GM06990 (cell line): ENCODE measurements around the gene TMEM138.

Experiments
- DNase-seq: peaks from one replicate; pipeline ENCODE4 v3.0.0-alpha.2; 2011; ENCODE audit not compliant: insufficient read length; ENCODE audit errors: extremely low read depth
- H3K27me3 ChIP-seq: replicated peaks from 2 replicates; pipeline ENCODE4 v1.6.0; 2011; ENCODE audit warnings: low read length; ENCODE audit not compliant: control insufficient read depth, insufficient read depth
- H3K36me3 ChIP-seq: 2 replicates; pipeline ENCODE4 v1.5.1; 2011; ENCODE audit warnings: low read length; ENCODE audit not compliant: control insufficient read depth, insufficient read depth
- H3K4me3 ChIP-seq: replicated peaks from 2 replicates; pipeline ENCODE4 v1.5.1; 2011; ENCODE audit warnings: low read depth, mild to moderate bottlenecking, control low read depth, low read length
- TF ChIP-seq, protein P1 (sequence below): IDR thresholded peaks from 2 replicates; pipeline ENCODE4 v1.5.1; 2011; ENCODE audit warnings: low read length, control low read depth, mild to moderate bottlenecking, inconsistent platforms; ENCODE audit not compliant: insufficient read depth, poor library complexity, severe bottlenecking

Gene TMEM138

DNA sequence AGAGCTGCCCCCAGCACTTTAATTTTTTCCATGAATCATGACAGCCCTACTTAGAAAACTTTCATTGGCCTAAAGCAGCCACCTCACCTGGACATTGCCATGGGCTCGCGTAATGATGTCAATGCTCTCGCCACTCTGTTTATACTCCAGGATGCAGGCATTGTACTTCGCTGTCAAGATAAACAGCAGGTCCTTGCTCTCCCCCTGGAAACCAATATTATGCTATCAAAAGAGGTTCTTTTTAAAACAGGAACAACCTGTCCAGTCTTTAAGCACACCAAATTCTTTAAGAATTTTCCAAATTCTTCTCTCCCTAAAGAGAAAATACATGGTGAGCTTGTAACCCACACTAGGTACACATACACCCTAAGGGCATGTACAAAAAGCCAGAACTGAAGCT, 32.3 kb upstream of the TMEM138 start:
- H3K27me3 ChIP-seq: no peaks in the 10 kb centered on the region
- TF ChIP-seq, protein P1, sequence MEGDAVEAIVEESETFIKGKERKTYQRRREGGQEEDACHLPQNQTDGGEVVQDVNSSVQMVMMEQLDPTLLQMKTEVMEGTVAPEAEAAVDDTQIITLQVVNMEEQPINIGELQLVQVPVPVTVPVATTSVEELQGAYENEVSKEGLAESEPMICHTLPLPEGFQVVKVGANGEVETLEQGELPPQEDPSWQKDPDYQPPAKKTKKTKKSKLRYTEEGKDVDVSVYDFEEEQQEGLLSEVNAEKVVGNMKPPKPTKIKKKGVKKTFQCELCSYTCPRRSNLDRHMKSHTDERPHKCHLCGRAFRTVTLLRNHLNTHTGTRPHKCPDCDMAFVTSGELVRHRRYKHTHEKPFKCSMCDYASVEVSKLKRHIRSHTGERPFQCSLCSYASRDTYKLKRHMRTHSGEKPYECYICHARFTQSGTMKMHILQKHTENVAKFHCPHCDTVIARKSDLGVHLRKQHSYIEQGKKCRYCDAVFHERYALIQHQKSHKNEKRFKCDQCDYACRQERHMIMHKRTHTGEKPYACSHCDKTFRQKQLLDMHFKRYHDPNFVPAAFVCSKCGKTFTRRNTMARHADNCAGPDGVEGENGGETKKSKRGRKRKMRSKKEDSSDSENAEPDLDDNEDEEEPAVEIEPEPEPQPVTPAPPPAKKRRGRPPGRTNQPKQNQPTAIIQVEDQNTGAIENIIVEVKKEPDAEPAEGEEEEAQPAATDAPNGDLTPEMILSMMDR: no peak
- DNase-seq: no peak
- no peak overlapping the region for H3K4me3 ChIP-seq
- H3K36me3 ChIP-seq: peaks cover 22% of the 10 kb centered on the region

DNA sequence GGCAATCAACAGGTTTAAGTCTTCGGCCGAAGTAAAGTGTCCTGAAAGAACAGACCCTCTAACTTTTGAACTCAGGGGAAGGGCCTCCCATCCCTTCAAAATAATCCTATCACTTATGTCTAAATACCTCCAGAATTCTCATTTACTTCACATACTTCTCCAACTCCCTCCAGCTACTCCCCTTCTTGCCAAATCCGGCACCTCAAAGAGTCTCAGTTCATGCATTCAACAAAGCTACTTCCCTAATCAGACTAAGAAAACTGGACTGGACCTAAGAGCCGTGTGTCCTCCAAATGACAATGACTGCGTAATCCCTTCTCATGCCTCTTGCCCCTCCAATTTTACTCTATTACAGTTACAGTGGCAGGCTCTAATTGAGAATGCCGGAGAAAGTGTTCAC, 30.5 kb upstream of the TMEM138 start:
- no peak for DNase-seq
- Histone ChIP-seq H3K36me3 (peaks cover 15% of the 10 kb centered on the region), H3K4me3 (peak overlapping the region; percentile 99), H3K27me3 (no peaks in the 10 kb centered on the region)
- TF ChIP-seq, protein P1: no peak

DNA sequence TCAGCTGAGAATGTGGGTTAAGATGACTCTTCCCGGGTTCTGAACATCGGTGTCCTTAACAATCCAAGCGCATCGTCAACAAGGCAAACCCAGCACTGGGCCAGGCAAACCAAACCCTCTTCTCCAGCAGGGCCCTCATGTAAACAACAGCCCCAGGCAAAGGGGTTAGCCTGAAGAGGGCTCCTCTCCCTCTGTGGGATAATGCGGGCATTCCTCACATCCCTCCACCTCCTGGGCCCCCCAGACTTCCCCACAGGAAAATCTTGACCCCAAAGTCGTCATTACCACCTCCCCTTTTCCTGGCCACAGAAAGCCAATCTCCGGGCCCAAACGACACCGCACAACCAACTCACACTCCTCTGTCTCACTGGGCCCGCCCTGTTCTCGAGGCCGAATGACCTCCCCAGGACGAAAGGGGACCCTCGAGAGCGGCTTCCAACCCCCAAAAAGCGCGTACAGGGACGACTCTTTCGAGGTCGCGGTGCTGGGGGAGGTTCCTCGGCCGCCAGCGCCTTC, 29.8 kb upstream of the TMEM138 start:
- no peak for DNase-seq
- TF ChIP-seq, protein P1: no peak
- H3K4me3 ChIP-seq: peak overlapping the region; percentile 99
- H3K36me3 ChIP-seq: peaks cover 13% of the 10 kb centered on the region
- no peaks in the 10 kb centered on the region for H3K27me3 ChIP-seq

DNA sequence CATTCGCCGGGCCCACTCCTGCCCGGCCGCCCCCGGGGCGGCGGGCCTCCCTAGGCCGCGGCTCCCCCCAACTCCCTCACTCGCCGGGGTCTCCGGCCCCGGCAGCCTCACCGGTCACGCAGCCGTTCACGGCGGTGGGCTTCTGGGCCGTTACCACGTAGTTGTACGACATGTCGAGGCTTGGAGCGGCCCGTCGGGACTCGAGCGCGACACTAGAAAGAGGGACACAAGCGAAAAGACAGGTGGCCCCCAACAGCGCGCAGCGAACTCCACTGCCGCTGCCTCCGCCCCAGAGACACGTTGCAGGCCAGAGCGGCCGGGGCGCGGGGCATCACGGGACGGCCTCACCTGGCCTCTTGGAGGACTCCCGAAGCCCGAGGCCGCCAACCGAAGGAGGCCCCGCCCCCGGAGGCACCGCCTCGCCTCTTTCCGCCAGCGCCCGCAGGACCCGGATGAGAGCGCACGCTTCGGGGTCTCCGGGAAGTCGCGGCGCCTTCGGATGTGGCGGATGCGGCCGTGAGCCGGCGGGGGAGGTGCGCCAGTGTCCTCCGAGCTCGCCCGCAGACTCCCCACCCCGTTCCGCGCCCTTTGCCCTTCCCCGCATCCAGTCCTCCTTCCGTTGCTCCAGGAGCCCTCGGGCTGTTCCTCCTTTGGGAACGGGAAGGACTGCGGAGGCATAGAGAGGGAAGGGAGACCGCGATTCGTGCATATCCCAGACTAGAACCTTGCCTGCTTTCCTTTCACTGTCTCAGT, 29.2 kb upstream of the TMEM138 start, which contains the start of the genes DDB1 and TKFC:
Gene DDB1 (minus strand): TSS at position 309 of the 753 bp plus-strand sequence. CDS start 137 bp downstream, at position 172.
Gene TKFC (plus strand): TSS at position 432 of the 753 bp plus-strand sequence. CDS start 1,501 bp downstream, outside the sequence.
- TF ChIP-seq, protein P1: no peak
- peaks cover 13% of the 10 kb centered on the region for H3K36me3 ChIP-seq
- no peaks in the 10 kb centered on the region for H3K27me3 ChIP-seq
- peak; percentile 97 for DNase-seq
- H3K4me3 ChIP-seq: peak within 1 kb of the TSS; percentile 99

DNA sequence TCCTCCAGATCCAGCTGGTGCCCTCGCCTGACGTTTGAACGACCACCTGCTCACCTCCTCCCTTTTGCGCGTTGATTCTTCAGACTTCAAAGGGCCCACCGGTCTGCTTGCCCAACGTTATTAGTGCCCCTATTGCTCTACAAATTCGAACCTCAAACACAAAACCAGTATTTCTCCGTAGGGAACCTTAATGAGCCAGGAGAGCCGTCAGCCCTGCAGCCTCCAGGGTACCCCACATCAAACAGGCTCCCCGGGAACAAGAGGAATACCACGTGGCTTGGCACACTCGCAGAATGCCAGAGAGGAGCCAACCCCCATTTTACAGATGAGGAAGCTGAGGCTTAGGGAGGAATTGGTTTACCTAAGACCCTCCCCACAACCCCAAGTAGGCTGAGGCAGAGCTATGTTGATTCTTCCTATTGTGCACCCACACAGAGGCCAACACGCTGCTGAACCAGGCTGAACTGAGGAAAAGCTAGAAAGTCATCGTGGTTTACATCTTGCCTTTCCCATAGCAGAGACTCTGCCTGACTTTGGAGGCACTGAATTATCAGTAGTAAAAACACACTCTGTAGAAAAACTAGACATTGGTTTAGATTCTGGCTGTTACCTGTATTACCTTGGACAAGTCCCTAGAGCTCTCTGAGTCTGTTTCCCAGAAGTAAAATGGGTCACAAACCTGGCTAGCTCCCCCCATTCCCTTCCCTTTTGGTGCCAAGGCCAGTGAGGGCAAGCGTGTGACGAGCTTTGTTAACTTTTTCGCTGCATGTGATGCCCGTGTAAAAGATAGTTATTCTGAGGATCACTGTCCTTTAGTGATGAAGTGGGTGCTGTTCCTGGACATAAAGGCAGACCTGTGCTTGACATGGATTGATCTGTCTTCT, 28.4 kb upstream of the TMEM138 start:
- H3K4me3 ChIP-seq: peak overlapping the region; percentile 99
- TF ChIP-seq, protein P1: no peak
- H3K27me3 ChIP-seq: no peaks in the 10 kb centered on the region
- no peak for DNase-seq
- H3K36me3 ChIP-seq: peaks cover 17% of the 10 kb centered on the region
